NK-92 (cell line): Measurements from ENCODE around the gene ANXA8L1.
"Not testable (repeated sequence)": the region's sequence is repeated elsewhere in the genome, so short reads cannot be mapped to it uniquely, and the experiment has no call there.

ENCODE experiments used
- DNase-seq: peaks from one replicate; lab custom pipeline; 2025; ENCODE audit not compliant: unreplicated experiment; lab: John Stamatoyannopoulos, UW

ANXA8L1 gene

GRCh38 chr10:46397767-46398166 lies 22.2 kb downstream of the ANXA8L1 start:
- not testable (repeated sequence) for DNase-seq

DNA sequence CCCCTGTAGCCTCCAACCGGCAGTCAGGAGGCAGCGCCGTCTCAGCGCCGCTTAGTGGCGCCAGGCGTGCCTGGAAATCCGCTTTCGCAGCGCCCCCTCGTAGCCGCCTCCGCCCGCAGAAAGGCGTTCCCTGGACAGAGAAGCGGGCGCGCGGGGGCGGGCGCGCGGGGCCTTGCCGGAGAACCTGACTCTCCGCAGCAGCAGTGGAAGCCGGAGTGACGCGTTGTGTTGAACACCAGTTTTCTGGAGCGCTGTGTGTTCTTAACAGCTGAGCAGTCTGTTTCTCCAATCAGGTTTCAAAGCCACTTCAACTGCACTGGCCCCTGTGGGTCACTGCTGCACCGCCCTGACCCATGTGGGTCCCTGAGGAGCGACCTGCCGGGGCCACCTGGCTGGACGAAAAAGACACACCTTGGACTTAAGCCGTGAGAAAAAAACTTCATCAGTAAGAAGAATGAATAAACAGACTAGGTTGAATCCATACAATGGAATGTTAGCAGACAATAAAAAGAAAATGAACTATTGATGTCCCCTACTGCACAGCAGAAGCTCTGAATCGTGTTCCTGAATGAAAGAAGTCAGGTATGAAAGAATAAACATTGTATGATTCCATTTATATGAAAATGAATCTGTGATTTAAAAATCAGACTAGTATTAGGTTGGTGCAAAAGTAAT lies 22.8 kb downstream of the ANXA8L1 start:
- DNase-seq: not testable (repeated sequence)

DNA sequence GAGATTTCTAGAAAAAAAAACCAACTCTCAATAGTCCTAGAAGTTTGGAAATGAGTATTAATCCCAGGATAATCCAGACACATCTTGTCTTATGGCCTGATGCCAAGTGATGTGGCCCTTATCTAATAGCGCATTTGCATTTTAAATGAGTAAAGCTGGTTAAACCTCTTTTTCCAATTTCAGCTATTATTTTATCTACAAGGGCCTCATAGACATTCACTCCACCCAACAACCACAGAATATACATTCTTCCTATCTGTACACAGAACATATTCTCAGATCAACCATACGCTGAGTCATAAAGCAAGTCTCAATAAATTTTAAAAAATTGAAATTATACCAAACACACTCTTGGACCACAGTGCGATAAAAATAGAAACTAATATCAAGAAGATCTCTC lies 34.0 kb downstream of the ANXA8L1 start:
- DNase-seq: not testable (repeated sequence)

- not testable (repeated sequence) for DNase-seq
Observed at GRCh38 chr10:46411123-46411522, 35.5 kb downstream of the ANXA8L1 start.

GRCh38 chr10:46412665-46413064 lies 37.1 kb downstream of the ANXA8L1 start:
- not testable (repeated sequence) for DNase-seq

GRCh38 chr10:46415291-46415690 lies 39.7 kb downstream of the ANXA8L1 start:
- not testable (repeated sequence) for DNase-seq

DNA sequence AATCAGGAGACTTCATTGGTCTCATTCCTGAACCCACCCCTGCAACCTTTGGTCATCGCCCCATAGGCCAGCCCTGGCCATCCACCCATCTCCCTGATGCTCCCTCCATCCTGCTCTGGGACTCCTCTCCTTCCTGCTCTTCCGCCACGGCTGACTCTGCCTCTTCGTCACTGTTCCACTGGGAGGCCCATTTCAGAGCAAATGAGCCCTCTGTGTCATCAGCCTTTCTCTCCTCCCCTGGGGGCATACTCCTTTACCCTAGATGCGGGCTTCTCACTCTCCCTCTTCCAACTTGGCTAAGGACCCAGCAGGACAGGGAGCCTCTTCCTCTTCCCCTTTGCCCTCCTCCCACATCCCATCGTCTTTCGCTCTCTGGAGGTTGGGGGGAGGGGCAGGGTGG lies 42.7 kb downstream of the ANXA8L1 start:
- DNase-seq: not testable (repeated sequence)

DNA sequence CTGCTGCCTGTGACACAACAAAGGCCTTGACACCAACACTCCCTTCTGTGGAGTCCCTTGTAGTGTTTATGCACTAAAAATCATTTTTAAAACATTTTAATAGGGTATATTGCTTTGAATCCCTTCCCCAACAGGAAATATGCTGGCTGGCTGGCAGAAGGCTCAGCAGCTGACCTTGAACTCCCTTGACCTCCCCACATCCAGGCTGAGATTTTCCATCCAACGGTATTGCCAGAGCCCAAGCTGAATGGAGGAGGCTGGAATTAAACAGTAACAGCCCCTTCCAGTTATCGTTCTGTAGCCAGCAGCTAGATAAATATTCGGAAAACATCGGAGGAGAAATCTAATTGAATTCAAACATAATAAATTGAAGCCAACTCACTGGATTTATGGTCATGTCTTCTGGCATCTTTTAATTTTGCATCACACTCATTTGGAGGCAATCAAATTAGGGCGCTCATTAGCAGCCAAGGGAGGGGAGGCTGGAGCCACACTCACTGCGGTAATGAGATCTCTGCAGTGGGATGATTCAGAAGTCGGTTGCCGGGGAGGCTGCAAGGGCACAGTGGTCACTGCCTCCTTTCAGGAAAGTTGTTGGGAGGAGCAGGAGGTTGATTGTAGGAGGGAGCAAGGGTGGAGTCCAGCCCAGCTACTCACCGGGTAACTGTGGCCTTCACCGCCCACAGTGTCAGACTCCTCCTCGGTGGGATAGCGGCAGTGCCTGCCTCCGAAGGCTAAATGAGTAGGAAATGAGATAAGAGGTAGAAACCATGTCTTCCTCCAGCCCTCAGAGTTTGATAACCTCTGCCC lies 44.2 kb downstream of the ANXA8L1 start:
- not testable (repeated sequence) for DNase-seq

DNA sequence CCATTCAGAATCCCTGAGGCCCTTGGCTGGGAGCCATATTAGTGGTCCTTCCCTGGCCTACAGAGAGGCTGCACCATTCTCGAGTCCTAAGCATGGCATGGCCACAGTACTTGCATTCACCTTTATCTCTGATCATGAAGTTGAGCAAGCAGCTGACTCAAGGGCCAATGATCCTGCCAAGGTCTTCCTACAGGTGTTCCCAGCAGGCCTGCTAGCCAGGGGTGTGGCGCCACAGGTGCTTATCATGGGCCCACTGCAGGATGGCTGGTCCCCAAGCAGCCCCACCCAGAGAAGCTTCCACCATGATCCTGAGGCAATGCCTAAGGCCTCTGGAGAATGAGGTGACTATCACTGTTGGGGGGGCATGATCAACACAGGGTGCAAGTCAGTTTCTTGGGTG lies 48.0 kb downstream of the ANXA8L1 start:
- not testable (repeated sequence) for DNase-seq

GRCh38 chr10:46440942-46441341 lies 65.4 kb downstream of the ANXA8L1 start:
- DNase-seq: not testable (repeated sequence)
